ENCODE measurements around the gene SORCS2. TPM values are rescaled to one million over a fixed set of nuclear protein-coding genes. Genes with fewer than 3 reads are reported as not detected.

SORCS2 gene
- total RNA-seq, 1 experiment from 2014 or later: not detected

GRCh38 chr4:7787681-7788141 is 595.4 kb downstream of the SORCS2 start:
- Mint-ChIP-seq H3K36me3 (ENCODE audit: insufficient read depth, unreplicated experiment) (peaks cover 6% of the 10 kb centered on the region), H3K9me3 (ENCODE audit: low read depth, unreplicated experiment) (no peaks in the 10 kb centered on the region), H3K27me3 (ENCODE audit: unreplicated experiment) (no peaks in the 10 kb centered on the region), H3K27ac (ENCODE audit: unreplicated experiment) (no peak overlapping the region), H3K4me1 (ENCODE audit: low read depth, unreplicated experiment) (no peaks in the 10 kb centered on the region), H3K4me3 (ENCODE audit: low read depth, unreplicated experiment) (no peak overlapping the region)
- DNase-seq: no peak
- intact Hi-C loops (cut with micrococcal nuclease; ENCODE audit: unreplicated experiment): no loop called here
- TF ChIP-seq CTCF (IDR thresholded peaks at IDR 0.05; ENCODE audit: unreplicated experiment): no peak
- no TSS peak for BruUV-seq (replicated peaks)
- CTCF ChIA-PET: interaction anchor here (0.7 kb wide), 1 partner anchor 74 kb away, joined by 3 read pairs; no protein-coding TSS in a partner anchor

- TF ChIP-seq CTCF (IDR thresholded peaks at IDR 0.05; ENCODE audit: unreplicated experiment): no peak
- H3K4me1 Mint-ChIP-seq (ENCODE audit: low read depth, unreplicated experiment): no peaks in the 10 kb centered on the region
- peaks cover 6% of the 10 kb centered on the region for H3K36me3 Mint-ChIP-seq (ENCODE audit: insufficient read depth, unreplicated experiment)
- no TSS peak for BruUV-seq (replicated peaks)
- CTCF ChIA-PET: no interaction called here
- DNase-seq: no peak
- no peaks in the 10 kb centered on the region for H3K27me3 Mint-ChIP-seq (ENCODE audit: unreplicated experiment)
- no peak overlapping the region for H3K27ac Mint-ChIP-seq (ENCODE audit: unreplicated experiment)
- intact Hi-C loops (cut with micrococcal nuclease; ENCODE audit: unreplicated experiment): no loop called here
- no peaks in the 10 kb centered on the region for H3K9me3 Mint-ChIP-seq (ENCODE audit: low read depth, unreplicated experiment)
- no peak overlapping the region for H3K4me3 Mint-ChIP-seq (ENCODE audit: low read depth, unreplicated experiment)
These were observed 595.9 kb downstream of the SORCS2 start for GRCh38 chr4:7788193-7788592.

GRCh38 chr4:7788694-7789425 is 596.5 kb downstream of the SORCS2 start:
- H3K36me3 Mint-ChIP-seq (ENCODE audit: insufficient read depth, unreplicated experiment): peaks cover 6% of the 10 kb centered on the region
- no peaks in the 10 kb centered on the region for H3K4me1 Mint-ChIP-seq (ENCODE audit: low read depth, unreplicated experiment)
- CTCF ChIA-PET: no interaction called here
- H3K9me3 Mint-ChIP-seq (ENCODE audit: low read depth, unreplicated experiment): no peaks in the 10 kb centered on the region
- DNase-seq: no peak
- BruUV-seq (replicated peaks): no TSS peak
- no peak for TF ChIP-seq CTCF (IDR thresholded peaks at IDR 0.05; ENCODE audit: unreplicated experiment)
- no peak overlapping the region for H3K4me3 Mint-ChIP-seq (ENCODE audit: low read depth, unreplicated experiment)
- intact Hi-C loops (cut with micrococcal nuclease; ENCODE audit: unreplicated experiment): no loop called here
- peak overlapping the region; percentile 60 for H3K27ac Mint-ChIP-seq (ENCODE audit: unreplicated experiment)
- H3K27me3 Mint-ChIP-seq (ENCODE audit: unreplicated experiment): no peaks in the 10 kb centered on the region

DNA sequence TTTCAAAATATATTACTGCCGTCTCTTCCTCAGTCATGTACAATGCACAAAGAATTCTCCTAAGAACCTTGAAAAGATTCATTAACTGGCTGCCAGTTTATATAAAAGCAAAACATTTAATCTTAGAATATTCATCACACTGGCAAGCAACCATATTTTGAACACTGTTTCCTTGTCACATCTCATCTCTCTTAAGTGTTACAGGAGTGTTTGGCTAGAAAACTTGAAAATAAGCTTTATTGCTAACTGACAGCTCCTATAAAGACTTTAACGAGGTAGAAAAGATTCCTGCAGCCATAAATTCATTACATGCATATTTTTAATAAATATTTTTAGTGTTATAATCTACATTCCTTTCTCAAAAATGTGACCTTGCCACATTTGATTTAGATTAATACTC is 597.7 kb downstream of the SORCS2 start:
- intact Hi-C loops (cut with micrococcal nuclease; ENCODE audit: unreplicated experiment): no loop called here
- no peak overlapping the region for H3K4me3 Mint-ChIP-seq (ENCODE audit: low read depth, unreplicated experiment)
- H3K27me3 Mint-ChIP-seq (ENCODE audit: unreplicated experiment): no peaks in the 10 kb centered on the region
- H3K9me3 Mint-ChIP-seq (ENCODE audit: low read depth, unreplicated experiment): no peaks in the 10 kb centered on the region
- BruUV-seq (replicated peaks): no TSS peak
- H3K27ac Mint-ChIP-seq (ENCODE audit: unreplicated experiment): no peak overlapping the region
- peaks cover 6% of the 10 kb centered on the region for H3K36me3 Mint-ChIP-seq (ENCODE audit: insufficient read depth, unreplicated experiment)
- DNase-seq: no peak
- no peak for TF ChIP-seq CTCF (IDR thresholded peaks at IDR 0.05; ENCODE audit: unreplicated experiment)
- H3K4me1 Mint-ChIP-seq (ENCODE audit: low read depth, unreplicated experiment): no peaks in the 10 kb centered on the region
- CTCF ChIA-PET: no interaction called here
